ENCODE measurements around the gene RAC2.

DNA sequence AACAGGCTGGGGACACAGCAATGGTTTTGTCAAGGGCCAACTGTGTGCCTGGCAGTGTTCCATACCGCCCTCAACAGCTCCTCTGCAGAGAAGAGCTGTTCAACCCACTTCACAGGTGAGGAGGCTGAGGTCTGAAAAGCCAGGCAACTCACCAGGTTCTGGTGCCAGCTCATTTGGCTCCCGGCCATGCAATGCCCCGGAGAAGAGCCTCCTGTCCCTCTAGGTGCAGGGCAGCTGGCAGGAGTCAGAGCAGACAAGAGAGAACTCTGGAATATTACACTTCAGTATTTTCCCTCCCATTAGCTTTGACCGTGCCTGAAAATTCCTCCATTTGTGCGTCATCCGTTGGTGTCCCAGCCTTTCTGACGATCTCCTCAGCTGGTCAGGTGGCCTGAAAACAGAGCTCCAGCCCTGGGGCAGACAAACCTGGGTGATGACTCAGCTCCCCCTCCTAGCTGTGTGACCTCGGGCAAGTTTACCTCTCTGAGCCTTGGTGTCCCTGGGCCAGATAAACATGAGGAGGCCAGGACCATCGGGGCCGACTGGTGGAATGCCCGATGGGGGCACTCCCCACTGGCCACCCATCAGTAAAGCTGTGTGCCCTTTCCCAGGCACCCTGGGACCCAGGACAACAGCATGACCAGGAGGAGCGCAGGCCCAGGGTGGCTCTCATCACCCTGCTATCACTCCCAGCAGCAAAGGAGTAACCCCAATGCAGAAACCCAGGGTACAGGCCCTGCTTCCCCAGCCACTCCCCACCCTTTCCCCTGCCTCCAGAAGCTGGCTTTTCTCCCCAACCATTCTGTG is 46.4 kb downstream of the RAC2 start:
- TF ChIP-seq, protein P1, sequence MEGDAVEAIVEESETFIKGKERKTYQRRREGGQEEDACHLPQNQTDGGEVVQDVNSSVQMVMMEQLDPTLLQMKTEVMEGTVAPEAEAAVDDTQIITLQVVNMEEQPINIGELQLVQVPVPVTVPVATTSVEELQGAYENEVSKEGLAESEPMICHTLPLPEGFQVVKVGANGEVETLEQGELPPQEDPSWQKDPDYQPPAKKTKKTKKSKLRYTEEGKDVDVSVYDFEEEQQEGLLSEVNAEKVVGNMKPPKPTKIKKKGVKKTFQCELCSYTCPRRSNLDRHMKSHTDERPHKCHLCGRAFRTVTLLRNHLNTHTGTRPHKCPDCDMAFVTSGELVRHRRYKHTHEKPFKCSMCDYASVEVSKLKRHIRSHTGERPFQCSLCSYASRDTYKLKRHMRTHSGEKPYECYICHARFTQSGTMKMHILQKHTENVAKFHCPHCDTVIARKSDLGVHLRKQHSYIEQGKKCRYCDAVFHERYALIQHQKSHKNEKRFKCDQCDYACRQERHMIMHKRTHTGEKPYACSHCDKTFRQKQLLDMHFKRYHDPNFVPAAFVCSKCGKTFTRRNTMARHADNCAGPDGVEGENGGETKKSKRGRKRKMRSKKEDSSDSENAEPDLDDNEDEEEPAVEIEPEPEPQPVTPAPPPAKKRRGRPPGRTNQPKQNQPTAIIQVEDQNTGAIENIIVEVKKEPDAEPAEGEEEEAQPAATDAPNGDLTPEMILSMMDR (conservative IDR thresholded peaks at IDR 0.05), result no peak
- TF ChIP-seq ZFX (IDR thresholded peaks at IDR 0.05), result no peak

Data from C4-2B (cell line).